Mammary epithelial cell (primary cell): ENCODE measurements around the gene TEX28.

Experiments
- CTCF ChIP-seq, 2 donors: IDR thresholded peaks in 1 of 2; conservative IDR thresholded peaks in 1 of 2; 2 replicates each; pipeline ENCODE4 v1.5.1; 2011 to 2012; ENCODE audit warnings: inconsistent platforms in 2 of 2, low read length in 2 of 2, mild to moderate bottlenecking in 2 of 2, control low read depth in 1 of 2, low read depth in 1 of 2; ENCODE audit not compliant: insufficient read depth in 1 of 2; ENCODE audit errors: extremely low read depth in 1 of 2
- EZH2 ChIP-seq: IDR thresholded peaks from 2 replicates; pipeline ENCODE4 v1.6.1; 2012; ENCODE audit warnings: low read length, inconsistent platforms, borderline replicate concordance

- no peak for TF ChIP-seq CTCF (conservative IDR thresholded peaks at IDR 0.05 in 1 of 2, IDR thresholded peaks at IDR 0.05 in 1 of 2; ENCODE audit: extremely low read depth in 1 of 2, insufficient read depth in 1 of 2, low read depth in 1 of 2, low read length in 2 of 2)
- TF ChIP-seq EZH2: no peak
Measured at GRCh38 chrX:154304846-154305245, 9.9 kb upstream of the TEX28 start.
